Erythroblast (primary cell): Measurements from ENCODE around the gene KCNH1.

ENCODE experiments used
- GATA1 ChIP-seq: IDR thresholded peaks from 2 replicates; pipeline ENCODE4 v1.6.1; 2011; ENCODE audit warnings: low read depth, mild to moderate bottlenecking, control low read depth, low read length, moderate library complexity
- POLR2A ChIP-seq: IDR thresholded peaks from 2 replicates; pipeline ENCODE4 v1.6.1; 2011; ENCODE audit warnings: mild to moderate bottlenecking, low read length

- TF ChIP-seq POLR2A (no peak), GATA1 (no peak)
Observed at GRCh38 chr1:210796421-210796820, 337.5 kb downstream of the KCNH1 start.
